Breast epithelium (tissue), 4 donors: Measurements from ENCODE around the gene UBE2L3. TPM values are rescaled to one million over a fixed set of nuclear protein-coding genes. Genes with fewer than 3 reads are reported as not detected.
"Not testable (repeated sequence)": the region's sequence is repeated elsewhere in the genome, so short reads cannot be mapped to it uniquely, and the experiment has no call there.

Experiments used
- DNase-seq, 2 donors: peaks; one replicate each; pipeline ENCODE4 v3.0.0-alpha.2; 2019; ENCODE audit warnings: low spot score in 2 of 2
- H3K27ac ChIP-seq, 2 donors: fragments of 200-600 bp; sonication (generic) in 1 of 2; one replicate each; pipeline ENCODE4 v1.5.1; 2016 to 2019; ENCODE audit warnings: mild to moderate bottlenecking in 1 of 2
- H3K27me3 ChIP-seq, 2 donors: fragments of 200-600 bp; sonication (generic) in 1 of 2; one replicate each; pipeline versions ENCODE4 v1.5.1 to v1.6.0; 2017 to 2019; ENCODE audit warnings: control low read depth in 1 of 2, mild to moderate bottlenecking in 1 of 2
- H3K36me3 ChIP-seq: fragments of 200-600 bp; one replicate; pipeline ENCODE4 v1.5.1; 2019
- H3K4me1 ChIP-seq, 2 donors: fragments of 200-600 bp; sonication (generic); one replicate each; pipeline ENCODE4 v1.5.1; 2016 to 2019; ENCODE audit warnings: control low read depth in 1 of 2
- H3K4me3 ChIP-seq, 3 donors: fragments of 200-600 bp; sonication (generic); 1 replicate in 2 of 3; 2 replicates in 1 of 3; pipeline ENCODE4 v1.5.1; 2016 to 2019; ENCODE audit warnings: mild to moderate bottlenecking in 3 of 3, moderate library complexity in 2 of 3
- H3K9me3 ChIP-seq, 2 donors: fragments of 200-600 bp; sonication (generic) in 1 of 2; one replicate each; pipeline ENCODE4 v1.5.1; 2016 to 2019; ENCODE audit warnings: control low read depth in 1 of 2
- CTCF ChIP-seq, 3 donors: fragments of 450-650 bp; IDR thresholded peaks; one replicate each; pipeline ENCODE4 v1.5.1; 2016 to 2017; ENCODE audit warnings: antibody characterized with exemption in 3 of 3, mild to moderate bottlenecking in 3 of 3, moderate library complexity in 3 of 3
- POLR2A ChIP-seq: fragments of 450-650 bp; IDR thresholded peaks from one replicate; pipeline ENCODE4 v1.6.1; 2016; ENCODE audit warnings: antibody characterized with exemption, mild to moderate bottlenecking, moderate library complexity
- POLR2AphosphoS5 ChIP-seq, 3 donors: sonication (generic); formaldehyde crosslinking; IDR thresholded peaks; one replicate each; pipeline ENCODE4 v1.6.1; 2017; ENCODE audit warnings: antibody characterized with exemption in 3 of 3
- intact Hi-C: fragments of 100-400 bp; cut with DNase I; formaldehyde crosslinking; loops from one replicate; pipeline ENCODE4 v1.15.1; 2023; ENCODE audit warnings: low total_unique reads
- total RNA-seq, 3 donors: library from RNA; depleted of rRNA; stranded (reverse); fragments of >200 nt; gene quantifications; one replicate each; pipeline ENCODE4 v1.1.0, GENCODE V29; 2016

Gene UBE2L3
- total RNA-seq, 3 donors from 2014 or later: 34.1 to 40.8 (median 38.3) TPM

- Histone ChIP-seq H3K27ac (no peak overlapping the region), H3K4me3 (no peak overlapping the region), H3K36me3 (no peaks in the 10 kb centered on the region), H3K27me3 (no peaks in the 10 kb centered on the region), H3K4me1 (no peaks in the 10 kb centered on the region), H3K9me3 (no peaks in the 10 kb centered on the region)
- DNase-seq: no peak
- intact Hi-C loops: no loop called here
- TF ChIP-seq POLR2A (no peak), CTCF (IDR thresholded peaks at IDR 0.05) (no peak), POLR2AphosphoS5 (IDR thresholded peaks at IDR 0.05) (no peak)
Measured at GRCh38 chr22:21636629-21637218, 69.2 kb downstream of the UBE2L3 start.

GRCh38 chr22:21637450-21637849 is 69.9 kb downstream of the UBE2L3 start:
- H3K36me3 ChIP-seq: not testable (repeated sequence)

GRCh38 chr22:21639359-21639758 is 71.8 kb downstream of the UBE2L3 start:
- intact Hi-C loops: no loop called here
- H3K4me1 ChIP-seq: peaks cover 0 to 4% of the 10 kb centered on the region in 2 donors
- no peak for TF ChIP-seq CTCF (IDR thresholded peaks at IDR 0.05)
- TF ChIP-seq POLR2AphosphoS5 (IDR thresholded peaks at IDR 0.05): no peak
- TF ChIP-seq POLR2A: no peak
- DNase-seq: no peak
- no peak overlapping the region for H3K4me3 ChIP-seq
- no peaks in the 10 kb centered on the region for H3K27me3 ChIP-seq
- no peaks in the 10 kb centered on the region for H3K9me3 ChIP-seq
- H3K36me3 ChIP-seq: no peaks in the 10 kb centered on the region
- no peak overlapping the region for H3K27ac ChIP-seq

More at GRCh38 chr22:21637450-21637849, 69.9 kb downstream of the UBE2L3 start:
- H3K9me3 ChIP-seq, intact Hi-C loops, H3K4me3 ChIP-seq, H3K27ac ChIP-seq, H3K4me1 ChIP-seq, H3K27me3 ChIP-seq, DNase-seq: not testable (repeated sequence)

- no peak for TF ChIP-seq CTCF (IDR thresholded peaks at IDR 0.05)
- TF ChIP-seq POLR2A: no peak
- no peak for TF ChIP-seq POLR2AphosphoS5 (IDR thresholded peaks at IDR 0.05)
- no peak overlapping the region for H3K27ac ChIP-seq
- H3K27me3 ChIP-seq: no peaks in the 10 kb centered on the region
- no peaks in the 10 kb centered on the region for H3K36me3 ChIP-seq
- H3K4me1 ChIP-seq: peaks cover 0 to 4% of the 10 kb centered on the region in 2 donors
- no peak overlapping the region for H3K4me3 ChIP-seq
- no peaks in the 10 kb centered on the region for H3K9me3 ChIP-seq
- DNase-seq: no peak
- intact Hi-C loops: no loop called here
Measured at GRCh38 chr22:21640810-21641209, 73.3 kb downstream of the UBE2L3 start.

- Histone ChIP-seq H3K4me3 (peak overlapping the region; percentile 55 to 82 (median 78)), H3K36me3 (no peaks in the 10 kb centered on the region), H3K9me3 (no peaks in the 10 kb centered on the region), H3K27ac (peak overlapping the region; percentile 61 to 62), H3K4me1 (peaks cover 0 to 4% of the 10 kb centered on the region in 2 donors), H3K27me3 (no peaks in the 10 kb centered on the region)
- TF ChIP-seq POLR2A: no peak
- TF ChIP-seq CTCF (IDR thresholded peaks at IDR 0.05): peak in 2 of 3 donors; percentile 15 to 25
- DNase-seq: peak in 1 of 2 donors; percentile 26
- intact Hi-C loops: no loop called here
Measured at GRCh38 chr22:21641417-21641788, 73.9 kb downstream of the UBE2L3 start.
